Left kidney (tissue), 2 donors: ENCODE measurements around the gene SLIT3. TPM values are rescaled to one million over a fixed set of nuclear protein-coding genes. Genes with fewer than 3 reads are reported as not detected.
A peak's percentile ranks its signal among the peaks of the same experiment; 100 is the strongest.

ENCODE experiments used
- DNase-seq: peaks from one replicate; pipeline ENCODE4 v3.0.0-alpha.2; 2013
- polyA plus RNA-seq: library from polyadenylated mRNA; unstranded; fragments of 120-200 nt; gene quantifications from one replicate; pipeline ENCODE4 v1.2.1, GENCODE V29; 2013; ENCODE audit not compliant: insufficient read length

SLIT3 gene
- polyA plus RNA-seq, 1 donor = 51.5 TPM

DNA sequence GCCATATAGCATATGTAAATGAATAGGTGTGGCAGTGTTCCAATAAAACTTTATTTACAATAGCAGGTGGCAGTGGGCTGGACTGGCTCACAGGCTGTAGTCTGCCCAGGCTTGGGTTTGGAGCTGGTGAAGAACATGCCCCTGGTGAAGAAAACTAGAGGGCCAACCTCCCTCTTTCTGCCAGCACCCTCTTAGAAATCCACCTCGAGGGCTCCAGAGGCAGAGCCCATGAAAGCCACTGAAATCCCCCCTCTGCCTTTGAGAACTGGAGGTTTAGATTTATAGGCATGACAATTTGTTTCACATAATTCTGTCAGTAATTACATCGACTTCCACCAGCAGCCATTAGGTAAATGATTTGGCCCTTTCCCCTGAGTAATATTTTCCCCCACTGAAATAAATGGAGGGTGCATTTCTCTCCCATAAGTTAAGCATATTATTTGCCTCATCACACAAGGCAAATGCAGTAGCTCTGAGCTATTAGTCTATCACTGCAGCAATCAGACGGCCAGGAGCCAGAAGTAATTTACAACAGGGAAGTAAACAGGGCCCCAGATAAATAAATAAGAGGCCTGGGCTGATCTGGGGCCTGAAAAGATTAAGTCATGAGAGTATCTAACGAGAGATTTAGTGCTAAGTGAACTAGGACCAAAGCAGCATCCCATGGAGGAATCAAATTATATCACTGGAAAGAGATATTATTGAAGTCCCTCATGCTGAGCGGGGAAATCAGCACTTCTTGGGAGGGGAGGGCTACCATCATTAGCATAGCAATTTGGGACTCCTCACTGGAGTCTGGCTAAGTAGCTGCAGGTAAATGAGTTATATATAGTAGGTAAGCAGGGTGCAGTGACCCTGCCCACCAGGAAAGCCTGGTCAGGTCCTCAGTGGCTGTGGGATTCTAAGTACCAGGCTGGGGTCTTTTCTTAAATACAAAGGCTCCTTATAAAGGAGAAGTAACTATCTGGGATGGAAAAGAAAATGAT lies 123.9 kb downstream of the SLIT3 start:
- no peak for DNase-seq

GRCh38 chr5:169175733-169176132 lies 125.2 kb downstream of the SLIT3 start:
- no peak for DNase-seq

DNA sequence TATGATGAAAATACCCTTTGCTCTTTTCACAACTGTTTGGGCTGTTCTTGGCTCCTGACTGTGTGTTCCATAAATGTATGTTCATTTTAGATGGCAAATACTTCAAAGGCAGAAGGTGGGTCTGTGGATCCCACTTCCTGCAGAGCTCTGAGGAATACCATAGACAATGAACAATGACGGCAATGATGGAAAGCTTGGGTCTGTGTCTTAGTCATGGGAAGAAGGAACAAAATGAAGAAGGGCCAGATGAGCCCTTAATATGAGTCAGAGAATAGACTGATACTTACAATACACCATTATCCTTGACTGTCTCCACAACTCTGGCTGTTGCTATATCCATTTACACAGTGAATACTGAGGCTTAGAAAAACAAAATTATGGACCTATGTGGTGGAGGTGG lies 126.0 kb downstream of the SLIT3 start:
- DNase-seq = no peak

GRCh38 chr5:169173372-169173771 lies 127.6 kb downstream of the SLIT3 start:
- no peak for DNase-seq

- DNase-seq = no peak
Measured at GRCh38 chr5:169171515-169171914, 129.4 kb downstream of the SLIT3 start.

- no peak for DNase-seq
Measured at GRCh38 chr5:169169783-169170182, 131.2 kb downstream of the SLIT3 start.

GRCh38 chr5:169168280-169168679 lies 132.7 kb downstream of the SLIT3 start:
- no peak for DNase-seq

GRCh38 chr5:169166078-169166477 lies 134.9 kb downstream of the SLIT3 start:
- peak; percentile 31 for DNase-seq

DNA sequence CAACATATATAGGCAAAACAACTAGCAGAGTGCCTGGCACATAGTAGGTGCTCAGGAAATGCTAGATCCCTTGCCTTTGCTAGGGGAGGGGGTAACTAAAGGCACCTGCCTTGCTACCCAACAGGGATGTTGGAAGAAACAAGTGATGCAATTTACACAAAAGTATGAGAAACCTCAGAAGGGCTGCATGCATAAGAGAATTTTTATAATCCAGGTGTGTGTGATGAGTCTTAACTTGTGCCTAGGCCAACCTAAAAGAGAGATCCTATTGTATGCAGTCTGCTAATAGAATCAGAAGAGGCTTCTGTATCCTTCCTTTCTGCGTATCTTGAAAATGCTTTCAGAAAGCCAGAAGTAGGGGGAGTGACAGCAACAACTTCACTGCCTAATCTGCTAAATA lies 135.9 kb downstream of the SLIT3 start:
- DNase-seq = no peak

GRCh38 chr5:169164481-169164925 lies 136.4 kb downstream of the SLIT3 start:
- no peak for DNase-seq

GRCh38 chr5:169162407-169162806 lies 138.5 kb downstream of the SLIT3 start:
- DNase-seq = no peak

- DNase-seq = peak; percentile 85
Measured at GRCh38 chr5:169161022-169161680, 139.8 kb downstream of the SLIT3 start.

GRCh38 chr5:169160405-169160901 lies 140.5 kb downstream of the SLIT3 start:
- peak; percentile 22 for DNase-seq

GRCh38 chr5:169158764-169159163 lies 142.2 kb downstream of the SLIT3 start:
- no peak for DNase-seq

DNA sequence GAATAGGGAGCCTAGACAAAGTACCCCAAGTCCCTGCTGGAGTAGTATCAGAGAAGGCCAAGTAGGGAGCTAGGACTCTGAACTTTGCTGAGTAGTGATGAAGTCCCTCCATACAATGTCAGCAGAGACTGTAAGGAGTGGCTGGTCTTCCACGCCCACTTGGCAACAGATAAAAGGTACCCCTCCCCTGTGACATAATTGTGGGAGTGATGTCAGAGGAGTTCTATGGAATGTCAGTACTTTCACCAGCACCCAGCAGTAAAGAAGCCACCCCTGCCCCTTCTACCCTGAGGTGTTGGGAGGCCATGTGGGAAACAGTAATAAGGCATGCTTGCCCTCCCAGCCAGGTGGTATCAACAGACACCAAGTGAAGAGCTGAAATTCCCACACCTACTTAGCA lies 143.9 kb downstream of the SLIT3 start:
- DNase-seq = no peak

- no peak for DNase-seq
Measured at GRCh38 chr5:169154679-169155078, 146.3 kb downstream of the SLIT3 start.

- no peak for DNase-seq
Measured at GRCh38 chr5:169153405-169153804, 147.5 kb downstream of the SLIT3 start.

- DNase-seq = no peak
Measured at GRCh38 chr5:169152946-169153345, 148.0 kb downstream of the SLIT3 start.

- DNase-seq = no peak
Measured at GRCh38 chr5:169152453-169152852, 148.5 kb downstream of the SLIT3 start.

DNA sequence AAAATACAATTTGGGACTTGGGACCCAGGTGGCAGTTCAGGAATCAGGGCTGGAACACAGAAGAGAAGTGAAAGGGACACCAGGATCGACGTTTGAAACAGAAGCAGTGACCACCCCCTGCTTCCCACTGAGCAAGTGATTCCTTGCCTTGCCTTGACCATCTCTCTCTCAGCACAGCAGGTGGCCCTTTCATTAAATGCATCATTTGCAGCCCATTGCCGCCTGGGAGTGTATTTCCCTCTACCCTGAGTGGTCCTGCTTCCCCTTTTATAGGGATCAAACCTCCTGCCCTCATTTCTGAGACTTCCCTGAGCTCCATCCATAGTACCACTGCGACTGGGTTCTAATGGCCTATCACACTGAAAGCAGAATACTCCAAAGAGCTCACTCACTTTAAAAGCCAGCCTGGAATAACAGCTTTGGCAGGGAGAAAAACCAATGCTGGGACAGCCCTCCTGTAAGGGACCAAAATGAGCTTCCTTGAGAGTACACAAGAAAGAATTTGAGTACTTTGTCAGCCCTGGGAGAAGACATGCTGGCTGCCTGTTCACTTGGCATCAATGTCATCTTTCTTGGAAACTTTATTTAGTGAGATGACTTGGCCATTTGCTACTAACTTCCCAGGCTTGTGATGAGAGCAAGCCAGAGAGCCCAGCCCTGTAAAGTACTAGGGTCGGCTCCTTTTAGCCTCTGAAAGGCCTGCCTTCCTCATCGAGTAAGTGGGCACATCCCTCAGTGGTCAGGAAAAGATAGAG lies 149.7 kb downstream of the SLIT3 start:
- DNase-seq = no peak

DNA sequence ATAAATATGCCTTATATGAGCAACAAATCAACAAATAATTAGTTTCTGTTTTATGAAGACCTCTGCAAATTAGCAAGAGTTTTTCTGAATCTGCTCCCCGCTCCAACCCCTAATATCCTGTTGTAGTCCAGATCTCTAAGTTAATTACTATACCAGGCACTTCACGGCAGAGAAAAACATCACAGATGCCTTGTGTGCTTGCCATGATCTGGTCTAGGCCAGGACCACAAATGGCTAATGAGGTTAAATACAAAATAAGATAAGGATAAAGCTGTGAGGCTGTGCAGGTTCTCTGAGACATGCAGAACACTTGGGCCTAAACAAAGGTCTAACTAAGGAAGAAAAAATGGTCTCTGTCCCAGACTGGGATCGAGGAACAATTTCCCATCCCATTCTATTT lies 150.8 kb downstream of the SLIT3 start:
- no peak for DNase-seq

DNA sequence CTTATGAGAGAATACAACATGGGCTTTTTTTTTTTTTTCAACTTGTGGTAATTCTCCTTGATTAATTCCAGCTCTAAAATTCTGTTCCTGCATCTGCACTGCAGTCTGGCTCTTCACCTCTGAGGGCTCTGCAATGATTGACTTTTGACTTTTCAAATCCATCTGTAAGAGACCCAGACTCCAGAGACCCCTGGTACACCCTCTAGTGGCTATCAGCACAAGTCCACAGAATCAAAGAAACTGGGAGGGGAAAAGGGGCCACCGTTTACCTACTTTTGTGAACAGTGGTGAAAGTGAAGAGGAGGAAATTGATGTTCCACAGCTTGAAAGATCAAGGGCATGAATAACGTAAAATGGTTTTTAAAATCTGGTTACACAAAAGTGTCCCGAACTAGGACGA lies 151.6 kb downstream of the SLIT3 start:
- DNase-seq = no peak
